H1 (cell line): ENCODE results near the gene ELOVL5. TPM values are rescaled to one million over a fixed set of nuclear protein-coding genes. Genes with fewer than 3 reads are reported as not detected.

Source experiments
- CTCF ChIA-PET: fragments of 300-600 bp; sonication (Branson Sonifier 250); formaldehyde crosslinking; loops from one replicate; lab custom pipeline; 2021; ENCODE audit not compliant: partially characterized antibody; lab: Charles Lee
- POLR2A ChIA-PET: fragments of 300-600 bp; sonication (Branson Sonifier 250); formaldehyde crosslinking; loops from one replicate; lab custom pipeline; 2021; ENCODE audit warnings: inconsistent platforms; ENCODE audit not compliant: partially characterized antibody; lab: Charles Lee
- DNase-seq, 2 experiments: peaks; one replicate each; pipeline versions ENCODE4 v3.0.0 to v3.0.0-alpha.2; 2010 to 2022; ENCODE audit warnings: low spot score in 2 of 2, low read depth in 1 of 2, mixed read lengths in 1 of 2
- FAIRE-seq: peaks from 2 replicates; lab custom pipeline; 2011; peaks lifted over from hg19 to GRCh38; lab: Jason Lieb, UNC
- H2AFZ ChIP-seq: 2 replicates; pipeline ENCODE4 v1.8.1; 2012; ENCODE audit warnings: low read length, inconsistent platforms
- H2AK5ac ChIP-seq: 2 replicates; pipeline ENCODE4 v1.6.1; 2013; ENCODE audit warnings: low read depth, low read length
- H2BK120ac ChIP-seq: replicated peaks from 2 replicates; pipeline ENCODE3; 2013; ENCODE audit warnings: low read depth, low read length, inconsistent platforms
- H2BK12ac ChIP-seq: 2 replicates; pipeline ENCODE4 v1.6.1; 2013; ENCODE audit warnings: low read depth, low read length
- H2BK15ac ChIP-seq: 2 replicates; pipeline ENCODE4 v1.6.1; 2013; ENCODE audit warnings: low read length
- H2BK20ac ChIP-seq: 2 replicates; pipeline ENCODE4 v1.6.1; 2013; ENCODE audit warnings: low read length
- H2BK5ac ChIP-seq: 2 replicates; pipeline ENCODE4 v1.6.1; 2013; ENCODE audit warnings: low read depth, low read length
- H3K14ac ChIP-seq: 2 replicates; pipeline ENCODE4 v1.6.1; 2013; ENCODE audit warnings: inconsistent platforms; ENCODE audit not compliant: insufficient read length
- H3K18ac ChIP-seq: 2 replicates; pipeline ENCODE4 v1.6.1; 2013; ENCODE audit warnings: low read length; ENCODE audit errors: extremely low read depth
- H3K23ac ChIP-seq: 2 replicates; pipeline ENCODE4 v1.6.1; 2013; ENCODE audit warnings: inconsistent platforms; ENCODE audit not compliant: insufficient read length
- H3K23me2 ChIP-seq: 2 replicates; pipeline ENCODE4 v1.6.1; 2013; ENCODE audit warnings: low read depth, low read length
- H3K27ac ChIP-seq: 2 replicates; pipeline ENCODE4 v1.6.1; 2011; ENCODE audit warnings: low read depth, low read length, inconsistent platforms
- H3K27me3 ChIP-seq, 4 experiments: replicated peaks in 1 of 4; 1 replicate in 1 of 4; 2 replicates in 3 of 4; pipeline versions ENCODE4 v1.6.1 to v1.8.1; 2011 to 2013; ENCODE audit warnings: low read length in 3 of 4, mild to moderate bottlenecking in 3 of 4, inconsistent platforms in 2 of 4, mixed read lengths in 2 of 4, moderate library complexity in 1 of 4; ENCODE audit not compliant: control insufficient read depth in 3 of 4, insufficient read depth in 3 of 4; ENCODE audit errors: extremely low read depth in 1 of 4
- H3K36me3 ChIP-seq, 4 experiments: 2 replicates each; pipeline versions ENCODE4 v1.6.1 to v1.8.1; 2011 to 2013; ENCODE audit warnings: mild to moderate bottlenecking in 4 of 4, low read length in 3 of 4, moderate library complexity in 2 of 4, control low read depth in 1 of 4, inconsistent platforms in 1 of 4; ENCODE audit not compliant: insufficient read depth in 4 of 4, control insufficient read depth in 2 of 4
- H3K4ac ChIP-seq: replicated peaks from 2 replicates; pipeline ENCODE3; 2013; ENCODE audit warnings: low read length, low read depth, mixed read lengths, inconsistent platforms; ENCODE audit not compliant: insufficient read length
- H3K4me1 ChIP-seq, 4 experiments: replicated peaks in 1 of 4; 1 replicate in 1 of 4; 2 replicates in 3 of 4; pipeline versions ENCODE4 v1.6.1 to v1.8.1; 2011 to 2013; ENCODE audit warnings: low read length in 3 of 4, inconsistent platforms in 2 of 4, mixed read lengths in 1 of 4; ENCODE audit not compliant: insufficient read depth in 4 of 4, control insufficient read depth in 3 of 4
- H3K4me2 ChIP-seq, 2 experiments: 2 replicates each; pipeline versions ENCODE4 v1.6.1 to v1.8.1; 2011 to 2013; ENCODE audit warnings: low read depth in 2 of 2, low read length in 2 of 2, control low read depth in 1 of 2, inconsistent platforms in 1 of 2, mild to moderate bottlenecking in 1 of 2; ENCODE audit not compliant: insufficient read depth in 1 of 2
- H3K4me3 ChIP-seq, 4 experiments: fragments of 200-600, 300-600 bp in 1 of 4; sonication (generic), shearing (Covaris generic), sonication (Bioruptor Twin) in 1 of 4; 2 replicates each; pipeline versions ENCODE4 v1.5.1 to v1.8.1; 2011 to 2016; ENCODE audit warnings: low read length in 4 of 4, low read depth in 3 of 4, control low read depth in 2 of 4, inconsistent platforms in 2 of 4, mild to moderate bottlenecking in 2 of 4, mixed read lengths in 1 of 4, moderate library complexity in 1 of 4; ENCODE audit not compliant: insufficient read depth in 2 of 4; ENCODE audit errors: extremely low read depth in 1 of 4
- H3K56ac ChIP-seq: replicated peaks from 2 replicates; pipeline ENCODE3; 2013; ENCODE audit warnings: low read depth, mild to moderate bottlenecking, mixed read lengths, low read length, inconsistent platforms; ENCODE audit not compliant: insufficient read length
- H3K79me1 ChIP-seq: 2 replicates; pipeline ENCODE4 v1.6.1; 2013; ENCODE audit warnings: low read depth, low read length, control low read depth
- H3K79me2 ChIP-seq, 2 experiments: 2 replicates each; pipeline versions ENCODE4 v1.6.1 to v1.8.1; 2012 to 2013; ENCODE audit warnings: low read length in 2 of 2, mild to moderate bottlenecking in 2 of 2, inconsistent platforms in 1 of 2; ENCODE audit not compliant: insufficient read depth in 2 of 2, control insufficient read depth in 1 of 2
- H3K9ac ChIP-seq, 4 experiments: replicated peaks in 1 of 4; 1 replicate in 1 of 4; 2 replicates in 3 of 4; pipeline versions ENCODE4 v1.6.1 to v1.8.1; 2011 to 2013; ENCODE audit warnings: low read depth in 3 of 4, low read length in 3 of 4, control low read depth in 2 of 4, mild to moderate bottlenecking in 2 of 4, moderate library complexity in 2 of 4, inconsistent platforms in 1 of 4; ENCODE audit errors: extremely low read depth in 1 of 4
- H3K9me3 ChIP-seq, 2 experiments: 2 replicates each; pipeline versions ENCODE4 v1.6.1 to v1.8.1; 2012 to 2013; ENCODE audit warnings: mild to moderate bottlenecking in 2 of 2, moderate library complexity in 2 of 2, control low read depth in 1 of 2, inconsistent platforms in 1 of 2, low read depth in 1 of 2, low read length in 1 of 2, mixed read lengths in 1 of 2; ENCODE audit not compliant: insufficient read depth in 2 of 2
- H4K20me1 ChIP-seq, 2 experiments: replicated peaks in 1 of 2; 2 replicates each; pipeline versions ENCODE3 to v1.8.1; 2011 to 2013; ENCODE audit warnings: inconsistent platforms in 2 of 2, low read length in 2 of 2, mild to moderate bottlenecking in 1 of 2; ENCODE audit not compliant: insufficient read depth in 2 of 2, control insufficient read depth in 1 of 2
- H4K5ac ChIP-seq: 2 replicates; pipeline ENCODE4 v1.6.1; 2013; ENCODE audit warnings: low read length, low read depth, mixed read lengths, inconsistent platforms; ENCODE audit not compliant: insufficient read length
- H4K8ac ChIP-seq: 2 replicates; pipeline ENCODE4 v1.8.0; 2013; ENCODE audit warnings: mild to moderate bottlenecking, moderate library complexity, low read length, inconsistent platforms; ENCODE audit not compliant: insufficient read depth; ENCODE audit errors: extremely low read depth
- H4K91ac ChIP-seq: replicated peaks from 2 replicates; pipeline ENCODE3; 2013; ENCODE audit warnings: low read length, mixed read lengths, inconsistent platforms; ENCODE audit not compliant: insufficient read length
- BCL11A ChIP-seq, 2 experiments: IDR thresholded peaks; one replicate each; pipeline ENCODE4 v1.6.1; 2011; ENCODE audit warnings: low read depth in 2 of 2, low read length in 2 of 2, mild to moderate bottlenecking in 2 of 2
- BRCA1 ChIP-seq: IDR thresholded peaks from 2 replicates; pipeline ENCODE4 v1.6.1; 2012; ENCODE audit warnings: low read depth, low read length, improper control_type of control experiment
- RAD21 ChIP-seq, 2 experiments: IDR thresholded peaks in 1 of 2; conservative IDR thresholded peaks in 1 of 2; 2 replicates each; pipeline ENCODE4 v1.6.1; 2011; ENCODE audit warnings: low read depth in 2 of 2, low read length in 2 of 2, improper control_type of control experiment in 1 of 2, inconsistent platforms in 1 of 2, mild to moderate bottlenecking in 1 of 2, moderate library complexity in 1 of 2
- TAF1 ChIP-seq: IDR thresholded peaks from 2 replicates; pipeline ENCODE4 v1.6.1; 2011; ENCODE audit warnings: mild to moderate bottlenecking, low read depth, low read length
- WGBS, 2 experiments: shearing (Covaris generic) in 1 of 2; methylation state at CpG; one replicate each; pipeline versions ENCODE4 v1.1.6 to v1.1.7; 2013 to 2015; ENCODE audit warnings: low lambda C conversion rate in 2 of 2, mixed read lengths in 2 of 2, inconsistent platforms in 1 of 2, low coverage in 1 of 2, missing lambda C conversion rate in 1 of 2; ENCODE audit not compliant: insufficient replicate concordance in 2 of 2, insufficient coverage in 1 of 2, insufficient read length in 1 of 2; ENCODE audit errors: extremely low coverage in 1 of 2, missing lambda C conversion rate in 1 of 2; 5-methylcytosine and 5-hydroxymethylcytosine counted together
- polyA plus RNA-seq, 7 experiments: library from polyadenylated mRNA; depleted of rRNA in 3 of 7; stranded (reverse) in 5 of 7; unstranded in 2 of 7; fragments of >200 nt in 5 of 7; fragments of 200-250 nt in 2 of 7; gene quantifications; 1 replicate in 5 of 7; 2 replicates in 1 of 7; 4 replicates in 1 of 7; pipeline versions ENCODE4 v1.2.1 to v1.2.3, GENCODE V29; 2011 to 2013; ENCODE audit warnings: missing spikeins in 2 of 7, mixed read lengths in 2 of 7
- total RNA-seq: library from RNA; stranded (reverse); fragmentation: NEBNext Ultra II Directional; extraction: Animal tissue kit (Norgen Biotek cat#: 25700); gene quantifications from 2 replicates; pipeline ENCODE4 v1.2.1, GENCODE V29; 2021
- TF ChIP-seq, protein P1 (sequence below), 3 experiments: IDR thresholded peaks; 1 replicate in 2 of 3; 2 replicates in 1 of 3; pipeline versions ENCODE4 v1.5.1 to v1.6.1; 2011; ENCODE audit warnings: low read length in 3 of 3, mild to moderate bottlenecking in 3 of 3, inconsistent platforms in 2 of 3, low read depth in 1 of 3, moderate library complexity in 1 of 3; ENCODE audit not compliant: insufficient read depth in 1 of 3; ENCODE audit errors: control extremely low read depth in 1 of 3

Gene ELOVL5
- total and polyA plus RNA-seq, 2 of the 8 experiments (the other 6 are each of a cell fraction or from before 2014, with no cell fraction given): 113 to 156 TPM

GRCh38 chr6:53273370-53273769, 75.4 kb downstream of the ELOVL5 start:
- H2AFZ ChIP-seq: no peak overlapping the region
- H2BK15ac ChIP-seq: no peak overlapping the region
- H3K79me1 ChIP-seq: no peaks in the 10 kb centered on the region; the same call in 1 of the 2 replicates
- peaks cover 0 to 3% of the 10 kb centered on the region in 2 experiments for H4K20me1 ChIP-seq
- TF ChIP-seq, protein P1, sequence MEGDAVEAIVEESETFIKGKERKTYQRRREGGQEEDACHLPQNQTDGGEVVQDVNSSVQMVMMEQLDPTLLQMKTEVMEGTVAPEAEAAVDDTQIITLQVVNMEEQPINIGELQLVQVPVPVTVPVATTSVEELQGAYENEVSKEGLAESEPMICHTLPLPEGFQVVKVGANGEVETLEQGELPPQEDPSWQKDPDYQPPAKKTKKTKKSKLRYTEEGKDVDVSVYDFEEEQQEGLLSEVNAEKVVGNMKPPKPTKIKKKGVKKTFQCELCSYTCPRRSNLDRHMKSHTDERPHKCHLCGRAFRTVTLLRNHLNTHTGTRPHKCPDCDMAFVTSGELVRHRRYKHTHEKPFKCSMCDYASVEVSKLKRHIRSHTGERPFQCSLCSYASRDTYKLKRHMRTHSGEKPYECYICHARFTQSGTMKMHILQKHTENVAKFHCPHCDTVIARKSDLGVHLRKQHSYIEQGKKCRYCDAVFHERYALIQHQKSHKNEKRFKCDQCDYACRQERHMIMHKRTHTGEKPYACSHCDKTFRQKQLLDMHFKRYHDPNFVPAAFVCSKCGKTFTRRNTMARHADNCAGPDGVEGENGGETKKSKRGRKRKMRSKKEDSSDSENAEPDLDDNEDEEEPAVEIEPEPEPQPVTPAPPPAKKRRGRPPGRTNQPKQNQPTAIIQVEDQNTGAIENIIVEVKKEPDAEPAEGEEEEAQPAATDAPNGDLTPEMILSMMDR (IDR thresholded peaks at IDR 0.05; ENCODE audit: control extremely low read depth in 1 of 3, insufficient read depth in 1 of 3, low read depth in 1 of 3, low read length in 3 of 3): peak; percentile 23 to 40 (median 26); a peak in 3 of 4 replicates
- TF ChIP-seq TAF1: no peak
- TF ChIP-seq BRCA1: no peak
- peak; percentile 25 to 43; a peak in 3 of 4 replicates for TF ChIP-seq RAD21 (IDR thresholded peaks at IDR 0.05 in 1 of 2, conservative IDR thresholded peaks at IDR 0.05 in 1 of 2; ENCODE audit: low read depth in 2 of 2, low read length in 2 of 2)
- no peak for TF ChIP-seq BCL11A (IDR thresholded peaks at IDR 0.05; ENCODE audit: low read depth in 2 of 2, low read length in 2 of 2)
- TF ChIP-seq, all 59 proteins: peak for 2
- Histone ChIP-seq H3K79me2 (no peaks in the 10 kb centered on the region), H4K8ac (no peak overlapping the region), H3K4ac (no peak overlapping the region), H3K18ac (no peak overlapping the region), H3K23me2 (no peaks in the 10 kb centered on the region), H3K56ac (no peak overlapping the region), H2BK12ac (no peak overlapping the region), H3K4me2 (no peak overlapping the region), H4K5ac (no peak overlapping the region), H3K14ac (no peak overlapping the region), H2BK120ac (no peak overlapping the region), H3K9ac (no peak overlapping the region), H3K36me3 (peaks cover 10 to 58% (median 46%) of the 10 kb centered on the region in 4 experiments), H3K27me3 (no peaks in the 10 kb centered on the region), H3K27ac (no peak overlapping the region), H2BK20ac (no peak overlapping the region), H3K4me3 (no peak overlapping the region), H3K23ac (no peak overlapping the region), H3K4me1 (no peaks in the 10 kb centered on the region), H4K91ac (no peak overlapping the region), H2AK5ac (no peak overlapping the region), H2BK5ac (no peak overlapping the region), H3K9me3 (no peaks in the 10 kb centered on the region)
- FAIRE-seq: no peak
- ChIA-PET CTCF (interaction anchor here (0.6 to 3.5 kb wide), 20 partner anchors 10 to 505 kb away, joined by 3 to 19 read pairs (median 4); no protein-coding TSS in a partner anchor), POLR2A (no interaction called here)
- DNase-seq: no peak
- 89% methylated on average over 4 of the region's 4 CpGs; no CpG with 5 or more reads in 1 of the 2 experiments for WGBS, 2 experiments
